Jurkat, Clone E6-1 (cell line): ENCODE measurements around the gene DCC.
"Not testable (repeated sequence)": the region's sequence is repeated elsewhere in the genome, so short reads cannot be mapped to it uniquely, and the experiment has no call there.

ENCODE experiments used
- DNase-seq: peaks from one replicate; pipeline ENCODE4 v3.0.0-alpha.2; 2011; ENCODE audit warnings: low read depth, low spot score
- H3K4me3 ChIP-seq: 2 replicates; pipeline ENCODE4 v1.5.1; 2011; ENCODE audit warnings: mild to moderate bottlenecking, low read length, control low read depth, moderate library complexity

The DCC gene

DNA sequence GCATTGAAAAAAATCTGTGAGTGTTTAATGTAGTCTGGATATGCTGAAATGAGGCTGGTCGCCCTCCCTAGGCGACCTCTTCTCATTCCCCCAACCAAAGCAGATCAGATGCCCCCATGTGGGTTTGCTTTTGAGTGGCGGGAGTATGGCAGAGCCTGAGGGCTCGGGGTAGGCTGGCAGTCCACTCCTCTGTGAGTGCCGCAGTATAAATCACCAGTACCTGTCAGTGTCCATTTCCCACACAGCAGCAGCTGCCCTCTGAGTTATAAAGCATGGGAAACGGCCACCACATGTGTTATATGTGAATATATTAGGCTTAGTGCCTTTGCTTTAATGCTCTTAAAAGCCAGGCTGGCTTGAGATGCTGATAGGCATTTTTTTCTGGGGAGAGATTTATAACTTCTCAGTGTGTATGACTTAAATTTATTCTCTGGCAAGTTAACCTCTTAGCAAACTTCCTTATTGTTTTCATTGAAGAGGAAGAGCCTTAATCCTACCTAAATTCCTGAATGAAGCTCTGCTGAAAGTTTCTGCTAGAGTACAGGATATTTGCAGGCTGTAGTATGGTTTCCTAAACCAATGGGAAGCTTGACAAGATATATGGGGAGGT lies 3.8 kb downstream of the DCC start:
- H3K4me3 ChIP-seq, result no peak overlapping the region
- DNase-seq, result no peak

DNA sequence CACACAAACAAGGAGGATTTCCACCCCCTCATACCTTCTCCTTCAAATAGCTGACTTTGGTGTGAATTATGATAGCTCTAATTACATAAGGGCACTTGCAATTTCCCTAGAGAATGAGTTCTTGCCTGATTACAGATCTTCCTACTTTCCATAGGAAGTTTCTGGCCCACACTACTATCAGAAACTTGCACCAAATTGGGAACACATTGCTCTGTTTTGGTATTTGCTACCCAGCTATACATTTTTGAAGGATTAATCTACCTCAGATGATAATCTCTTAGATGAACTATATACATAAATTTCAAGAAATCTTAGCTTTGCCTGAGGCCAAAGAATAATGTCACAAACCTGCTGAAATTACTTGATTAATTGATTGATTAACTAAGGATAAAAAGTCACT lies 4.9 kb downstream of the DCC start:
- DNase-seq, result no peak
- H3K4me3 ChIP-seq, result no peak overlapping the region

DNA sequence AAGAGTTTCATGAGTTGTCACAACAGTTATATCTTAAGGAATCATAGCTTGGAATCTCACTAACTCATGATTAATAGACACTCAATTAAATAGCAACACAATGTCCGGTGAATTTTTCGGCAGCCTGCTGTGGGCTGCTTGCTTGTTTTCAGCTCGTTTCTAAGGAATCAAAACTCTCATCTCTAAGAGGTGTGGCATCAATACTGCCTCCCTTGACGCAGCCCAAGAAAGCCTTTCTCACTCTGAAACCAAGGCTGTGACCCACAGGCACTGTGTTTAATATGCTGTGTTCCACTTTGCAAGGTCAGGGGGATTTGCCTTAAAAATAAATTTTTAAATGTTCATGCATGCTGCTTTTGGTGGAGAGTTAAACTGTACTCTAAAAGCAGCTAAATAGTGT lies 5.4 kb downstream of the DCC start:
- no peak overlapping the region for H3K4me3 ChIP-seq
- DNase-seq, result no peak

DNA sequence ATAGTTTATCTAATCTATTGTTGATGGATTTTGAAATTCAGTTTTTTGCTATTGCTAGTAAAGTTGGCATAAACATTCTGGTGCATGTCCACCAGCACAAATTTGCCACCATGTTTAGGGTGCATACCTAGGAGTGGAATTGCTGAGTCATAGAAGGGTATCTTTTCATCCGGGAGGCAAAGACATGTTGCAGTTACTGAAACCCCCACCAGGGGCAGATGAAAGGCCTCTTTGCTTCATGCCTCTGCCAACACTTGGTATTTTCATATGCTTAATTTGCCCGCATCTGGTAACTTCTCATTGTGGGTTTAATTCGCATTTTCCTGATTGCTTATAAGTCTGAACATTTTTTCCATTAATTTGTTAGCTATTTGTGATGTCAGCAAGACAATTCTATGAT lies 8.2 kb downstream of the DCC start:
- DNase-seq, result peak; percentile 51
- no peak overlapping the region for H3K4me3 ChIP-seq

DNA sequence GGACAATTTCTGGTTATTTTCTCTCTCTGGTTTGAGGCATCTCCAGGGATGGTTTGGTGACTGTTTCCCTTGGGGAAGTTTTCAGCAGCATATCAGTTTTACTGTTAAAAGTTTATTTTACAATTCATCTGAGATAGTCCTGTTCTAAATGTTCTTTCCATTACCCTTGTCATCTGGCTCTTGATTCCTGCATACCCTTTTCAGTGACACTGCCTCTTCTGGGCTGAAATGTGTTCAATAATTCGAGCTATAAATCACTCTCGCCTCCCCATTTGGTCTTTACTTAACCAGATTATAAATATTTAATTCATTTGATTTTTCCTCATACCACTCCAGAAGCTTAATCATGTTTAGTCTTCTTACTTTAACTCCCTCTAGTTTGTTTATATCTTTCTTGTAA lies 9.5 kb downstream of the DCC start:
- DNase-seq, result no peak
- no peak overlapping the region for H3K4me3 ChIP-seq

DNA sequence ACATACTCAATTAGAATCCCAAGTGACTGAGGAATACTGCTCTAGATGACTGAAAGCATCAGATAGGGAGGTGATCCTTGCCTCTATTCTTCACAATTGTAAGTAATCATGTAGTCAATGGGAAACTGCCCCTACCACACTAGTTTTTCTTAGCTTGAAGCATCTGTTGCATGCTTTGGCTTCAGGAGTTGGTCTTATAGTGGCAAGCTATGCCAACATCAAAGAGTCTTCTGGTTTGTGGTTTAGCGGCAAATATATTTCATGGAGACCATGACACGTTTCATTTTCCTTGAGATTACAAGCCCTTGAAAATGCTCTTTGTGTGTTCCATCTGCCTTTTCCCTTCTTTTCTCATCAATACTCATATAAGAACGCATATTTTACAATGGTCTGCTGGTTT lies 12.9 kb downstream of the DCC start:
- H3K4me3 ChIP-seq, result no peak overlapping the region
- DNase-seq, result peak; percentile 89

DNA sequence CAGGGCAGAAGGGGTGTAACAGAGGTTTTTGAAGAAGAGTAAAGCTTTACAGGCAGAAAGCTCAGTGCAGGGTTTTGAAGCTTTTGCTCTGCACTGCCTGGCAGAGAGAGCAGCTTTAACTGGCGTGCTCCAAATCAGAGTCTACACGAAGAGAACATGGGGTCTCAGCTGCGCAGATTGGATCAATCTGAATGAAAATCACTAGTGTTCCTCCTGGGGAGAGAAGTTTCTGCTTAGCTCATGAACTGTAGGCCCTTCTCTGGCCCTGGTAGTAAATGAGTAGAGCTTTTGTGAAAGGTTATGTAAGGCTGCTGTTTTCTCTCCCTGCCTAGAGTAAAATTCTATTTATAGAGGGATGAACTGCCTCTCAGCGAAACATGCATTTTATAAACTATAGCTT lies 13.6 kb downstream of the DCC start:
- DNase-seq, result peak; percentile 11
- no peak overlapping the region for H3K4me3 ChIP-seq

DNA sequence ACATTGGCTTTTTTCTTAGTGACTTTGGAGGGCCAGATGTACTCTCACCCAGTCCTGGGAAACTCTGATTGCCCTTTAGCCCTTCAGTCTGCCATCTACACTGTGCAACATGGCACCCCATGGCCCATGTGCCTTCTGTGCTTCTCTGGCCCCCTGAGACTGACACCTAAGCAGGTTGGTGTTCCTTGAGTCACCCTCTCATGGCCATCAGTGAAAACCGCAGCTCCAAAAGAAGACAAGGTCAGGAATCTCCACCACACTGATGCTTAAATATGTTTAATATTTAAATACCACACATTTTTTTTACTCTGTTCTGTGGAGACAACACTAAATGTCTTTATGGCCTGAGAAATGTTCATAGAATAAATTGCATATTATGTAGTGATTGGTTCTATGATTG lies 23.9 kb downstream of the DCC start:
- no peak for DNase-seq
- no peak overlapping the region for H3K4me3 ChIP-seq

DNA sequence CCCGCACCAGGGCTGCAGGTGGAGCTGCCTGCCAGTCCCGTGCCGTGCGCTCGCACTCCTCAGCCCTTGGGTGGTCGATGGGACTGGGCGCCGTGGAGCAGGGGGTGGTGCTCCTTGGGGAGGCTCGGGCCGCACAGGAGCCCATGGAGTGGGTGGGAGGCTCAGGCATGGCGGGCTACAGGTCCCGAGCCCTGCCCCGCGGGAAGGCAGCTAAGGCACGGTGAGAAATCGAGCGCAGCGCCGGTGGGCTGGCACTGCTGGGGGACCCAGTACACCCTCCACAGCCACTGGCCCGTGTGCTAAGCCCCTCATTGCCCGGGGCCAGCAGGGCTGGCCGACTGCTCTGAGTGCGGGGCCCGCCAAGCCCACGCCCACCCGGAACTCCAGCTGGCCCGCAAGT lies 26.9 kb downstream of the DCC start:
- not testable (repeated sequence) for DNase-seq, H3K4me3 ChIP-seq

DNA sequence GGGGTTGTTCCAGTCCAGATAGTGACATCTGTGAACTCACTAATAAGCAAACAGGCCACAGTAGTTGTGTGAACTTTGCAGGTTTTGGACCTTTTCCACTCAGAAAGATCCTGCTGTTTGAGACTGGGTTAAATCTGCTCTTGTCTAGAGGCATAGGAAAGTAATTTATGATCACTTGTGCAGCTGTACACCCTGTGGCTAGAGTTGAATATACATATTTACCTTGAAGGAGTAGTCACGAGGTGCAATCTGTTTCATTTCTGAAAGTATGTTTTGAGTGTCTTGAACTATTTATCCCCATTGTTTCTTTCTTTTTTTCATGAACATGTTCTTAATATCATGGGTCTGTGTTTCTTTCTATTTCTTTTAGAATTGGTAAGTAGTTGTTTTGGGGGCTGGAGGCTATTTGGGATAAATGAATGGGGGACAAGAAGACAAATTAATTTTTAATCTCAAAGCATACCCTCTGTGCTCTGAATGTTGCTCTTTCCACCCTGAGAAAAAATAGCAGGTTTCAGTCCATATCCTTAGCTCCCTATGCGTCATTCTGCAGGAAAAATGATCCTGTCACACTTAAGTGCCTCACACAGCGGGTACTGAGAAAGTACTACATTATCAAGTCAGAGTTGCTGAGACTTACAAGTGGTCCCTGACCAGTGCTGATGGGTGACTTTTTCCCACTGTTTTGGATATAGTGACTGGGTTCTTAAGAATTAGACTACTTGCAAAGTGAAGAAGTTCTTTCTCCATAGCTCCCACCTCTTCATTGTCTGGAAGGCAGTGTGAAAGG lies 28.2 kb downstream of the DCC start:
- no peak overlapping the region for H3K4me3 ChIP-seq
- no peak for DNase-seq

DNA sequence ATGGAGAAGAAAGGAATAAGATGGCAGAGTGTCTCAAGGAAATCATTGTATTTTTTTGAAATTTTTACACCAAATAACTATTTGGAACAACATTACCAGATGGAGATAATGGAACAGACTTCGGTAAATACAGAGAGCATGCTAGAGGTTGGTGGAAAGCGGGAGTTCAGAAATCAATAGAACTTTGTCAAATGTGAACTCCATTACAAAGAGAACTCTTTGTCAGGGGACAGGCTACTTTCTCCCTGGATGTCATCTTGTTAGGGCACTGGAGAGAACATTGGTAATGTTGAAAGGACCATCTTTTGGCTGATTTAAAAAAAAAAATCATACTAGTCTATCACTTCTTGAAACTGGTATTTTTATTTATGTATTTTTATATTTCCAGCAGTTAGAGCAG lies 30.8 kb downstream of the DCC start:
- no peak for DNase-seq
- no peak overlapping the region for H3K4me3 ChIP-seq

DNA sequence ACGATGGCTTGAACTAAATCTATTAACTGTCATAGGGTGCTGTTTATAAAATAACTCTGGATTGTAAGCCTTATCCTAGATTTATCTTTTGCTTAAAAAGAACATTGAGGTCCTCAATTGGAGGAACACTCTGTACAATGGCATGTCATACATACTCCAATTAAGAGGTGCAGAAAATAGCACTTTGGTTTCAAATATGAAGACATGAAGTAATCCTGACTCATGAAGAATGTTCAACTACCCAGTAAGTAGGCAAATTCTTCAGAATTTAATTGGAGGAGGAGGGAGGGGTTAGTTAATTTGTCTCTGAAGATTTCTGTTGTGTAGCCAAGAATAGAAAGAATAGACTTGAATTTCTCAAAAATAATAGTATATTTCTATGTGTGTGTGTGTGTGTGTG lies 36.1 kb downstream of the DCC start:
- H3K4me3 ChIP-seq, result no peak overlapping the region
- no peak for DNase-seq

DNA sequence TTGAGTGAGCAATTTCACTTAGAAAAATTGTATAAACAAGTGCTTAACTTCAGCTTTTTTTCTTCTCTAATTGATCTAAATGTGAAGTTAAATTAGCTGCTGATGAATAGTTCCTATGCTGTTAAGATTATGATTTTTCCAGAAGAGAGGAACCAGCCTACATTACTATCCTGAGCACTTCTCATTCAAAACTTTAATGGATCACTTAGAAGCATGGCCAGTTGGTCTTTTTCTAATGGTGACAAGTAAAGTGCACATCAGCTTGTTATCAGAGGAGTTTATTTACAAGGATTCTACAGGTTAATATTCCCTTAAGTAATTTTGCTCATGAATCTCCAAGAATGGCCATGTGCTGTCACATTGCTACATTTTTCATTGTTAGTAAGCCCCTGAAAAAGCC lies 37.1 kb downstream of the DCC start:
- no peak overlapping the region for H3K4me3 ChIP-seq
- DNase-seq, result no peak

DNA sequence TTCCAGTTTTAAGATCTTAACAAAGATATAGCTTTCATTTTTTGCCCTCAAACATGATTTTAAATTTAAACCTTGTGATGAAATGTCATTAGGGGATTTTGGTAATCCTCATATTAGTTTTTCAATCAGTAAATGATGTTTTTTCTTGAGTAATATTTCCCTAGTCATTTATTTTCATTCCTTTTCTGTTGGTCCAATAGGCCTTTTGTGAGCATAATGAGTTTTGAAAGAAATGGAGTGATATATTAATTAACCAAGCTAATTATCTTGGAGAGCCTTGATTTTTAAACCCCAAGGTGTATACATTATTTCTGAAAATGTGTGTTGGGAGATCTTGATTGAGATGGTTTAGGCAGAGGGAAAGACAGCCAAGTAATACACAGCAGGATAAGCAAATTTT lies 46.3 kb downstream of the DCC start:
- no peak overlapping the region for H3K4me3 ChIP-seq
- DNase-seq, result no peak

DNA sequence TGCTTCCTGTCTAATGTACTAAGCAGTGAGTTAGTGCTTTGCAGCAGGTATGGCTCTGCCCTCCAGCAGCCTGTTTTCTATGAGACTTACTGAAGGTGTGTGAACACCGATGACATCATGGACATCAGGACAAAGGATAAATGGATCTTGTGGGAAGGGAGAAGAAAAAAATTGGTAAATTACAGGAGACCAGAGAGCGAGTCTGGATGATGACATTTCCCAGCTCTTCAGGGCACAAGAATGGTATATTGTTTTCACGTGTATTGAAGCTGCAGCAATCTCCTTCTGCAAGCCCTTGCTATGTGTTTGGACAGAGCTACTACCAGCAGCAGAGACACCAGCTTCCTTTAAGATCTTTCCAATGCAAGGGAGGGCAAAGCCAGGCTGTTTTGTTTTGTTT lies 47.2 kb downstream of the DCC start:
- H3K4me3 ChIP-seq, result no peak overlapping the region
- DNase-seq, result no peak

DNA sequence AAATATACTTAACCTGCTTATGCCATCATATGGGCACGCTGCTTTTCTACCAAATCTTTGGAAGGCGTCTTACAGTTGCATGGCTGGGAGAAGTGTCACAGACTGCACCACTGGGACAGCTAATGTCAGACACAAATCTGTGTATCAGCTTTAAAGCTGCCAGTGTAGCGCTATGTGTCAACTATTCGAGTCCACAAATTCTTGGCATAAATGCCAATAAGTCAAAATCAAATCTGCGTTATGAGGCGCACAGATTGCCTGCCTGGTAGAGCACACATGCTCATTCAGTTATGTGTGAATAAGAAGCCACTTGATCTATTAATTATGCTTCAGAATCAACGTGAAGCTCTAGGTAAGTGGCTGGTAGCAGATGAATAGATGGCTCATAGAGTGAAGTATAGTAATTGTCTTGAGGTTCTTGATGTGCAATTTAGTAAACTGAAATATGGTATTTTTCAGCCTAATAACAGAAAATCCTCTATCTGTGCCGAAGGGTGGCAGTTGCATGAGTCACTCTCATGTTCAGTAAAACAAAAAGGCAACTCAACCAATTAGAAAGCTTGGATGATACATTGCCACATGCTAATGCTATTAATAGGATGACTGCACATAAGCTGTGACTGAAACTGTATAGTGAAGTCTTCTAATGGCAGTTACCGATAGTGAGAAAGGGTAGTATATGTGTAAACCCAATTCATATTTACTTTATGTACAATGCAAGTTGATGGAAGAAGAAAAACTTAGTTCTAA lies 52.0 kb downstream of the DCC start:
- no peak for DNase-seq
- no peak overlapping the region for H3K4me3 ChIP-seq

DNA sequence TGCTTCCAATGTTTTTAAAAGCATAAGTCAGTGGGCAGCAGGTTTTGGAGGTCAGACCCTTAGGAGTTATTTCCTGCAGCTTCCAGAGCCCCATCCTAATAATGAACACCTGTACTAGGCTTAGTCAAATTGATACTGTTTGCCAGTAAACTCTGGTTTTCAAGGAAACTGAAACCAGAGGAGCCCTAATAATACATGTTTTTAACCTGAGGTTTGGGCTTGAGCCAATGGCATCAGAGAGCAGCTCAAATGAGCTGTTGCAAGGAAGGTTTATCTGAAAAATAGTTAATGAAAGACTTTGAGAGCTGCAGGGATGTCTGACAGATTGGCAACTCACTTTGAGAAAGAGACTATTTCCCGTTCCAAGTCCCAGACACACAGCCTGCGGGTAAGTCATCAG lies 54.6 kb downstream of the DCC start:
- H3K4me3 ChIP-seq, result no peak overlapping the region
- DNase-seq, result no peak

DNA sequence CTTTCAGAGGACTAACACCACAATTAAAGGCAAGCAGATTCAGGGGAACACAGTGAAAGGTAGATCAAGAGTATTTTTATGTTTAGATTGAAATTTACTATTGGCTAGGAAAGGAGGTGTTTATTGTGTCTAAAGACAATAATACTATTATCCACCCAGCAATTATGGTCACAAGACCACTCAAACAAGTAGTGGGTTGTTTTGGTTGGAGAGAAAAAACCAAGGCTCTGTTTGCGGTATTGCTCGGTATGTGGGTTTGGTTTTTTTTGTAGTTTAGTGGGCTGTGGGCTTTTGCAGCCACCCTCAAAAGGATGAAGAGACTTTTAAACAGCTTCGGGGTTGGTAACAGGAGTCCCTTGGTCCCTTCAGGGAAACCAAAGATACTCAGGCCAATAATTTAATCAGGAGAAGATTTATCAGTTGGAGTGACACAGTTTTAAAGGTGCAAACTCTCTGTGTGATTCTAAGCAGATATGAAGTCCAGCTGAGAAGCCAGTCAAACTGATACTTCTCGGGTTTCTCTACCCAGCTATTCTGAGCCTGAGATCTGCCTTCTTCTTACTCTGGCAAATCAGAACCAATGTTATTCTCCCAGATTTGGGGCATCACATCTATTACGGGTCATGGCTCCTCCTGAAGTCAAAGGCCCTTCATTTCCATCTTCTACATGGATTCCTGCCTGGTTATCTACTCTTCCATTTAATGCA lies 55.3 kb downstream of the DCC start:
- no peak for DNase-seq
- H3K4me3 ChIP-seq, result no peak overlapping the region

DNA sequence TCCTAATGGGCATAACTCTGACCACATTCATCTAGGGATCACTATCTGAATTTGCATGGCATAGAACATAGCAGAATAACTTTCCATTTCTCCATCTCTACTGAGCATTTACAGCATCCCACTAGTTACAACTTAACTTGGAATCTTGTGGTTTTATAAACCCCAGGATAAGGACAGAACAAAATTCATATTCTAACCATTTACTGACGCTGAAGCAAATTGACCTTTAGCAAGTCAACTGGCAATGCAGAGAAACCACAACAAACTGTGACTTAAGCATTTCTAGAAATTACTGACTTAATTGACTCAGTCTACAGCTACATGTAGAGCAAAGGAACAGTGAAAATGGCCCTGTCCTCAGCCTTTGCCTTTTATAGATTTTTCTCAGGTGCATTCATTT lies 61.2 kb downstream of the DCC start:
- H3K4me3 ChIP-seq, result no peak overlapping the region

DNA sequence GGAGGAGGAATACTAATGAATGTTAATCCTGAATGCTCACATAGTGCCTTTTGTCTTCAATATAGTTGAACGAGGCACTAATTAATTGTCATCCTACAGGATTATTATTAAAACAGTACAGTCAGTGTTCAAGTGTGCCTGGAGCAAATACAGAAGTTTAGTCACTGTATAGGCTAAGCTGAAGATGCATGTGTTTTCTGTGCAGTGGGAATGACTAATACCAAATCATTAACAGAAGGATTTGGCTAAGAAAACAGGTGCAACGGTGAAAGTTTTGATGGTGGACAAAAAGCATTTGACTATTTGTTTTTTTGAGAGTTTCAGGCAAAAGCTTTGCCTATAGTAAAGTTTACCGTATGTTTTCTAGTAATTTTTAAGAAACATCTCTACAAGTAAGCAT lies 62.8 kb downstream of the DCC start:
- DNase-seq, result no peak
- H3K4me3 ChIP-seq, result no peak overlapping the region

More for the DNA sequence above, 61.2 kb downstream of the DCC start:
- no peak for DNase-seq
